ENCODE measurements around the gene CLHC1.

The CLHC1 gene

GRCh38 chr2:55140316-55141219 lies 91.5 kb downstream of the CLHC1 start:
- TF ChIP-seq GABPA (IDR thresholded peaks at IDR 0.05; ENCODE audit: low read depth) (no peak), CTCF (IDR thresholded peaks at IDR 0.05; ENCODE audit: insufficient read depth, low read length) (no peak), SPI1 (IDR thresholded peaks at IDR 0.05; ENCODE audit: borderline replicate concordance, low read depth) (no peak), POLR2AphosphoS5 (IDR thresholded peaks at IDR 0.05; ENCODE audit: low read depth) (no peak), REST (IDR thresholded peaks at IDR 0.05; ENCODE audit: insufficient replicate concordance, low read depth) (no peak)
- no peak overlapping the region for H3K27ac ChIP-seq (replicated peaks)
- H3K4me3 ChIP-seq (replicated peaks; ENCODE audit: insufficient read depth, low read length): no peak overlapping the region
- H3K27me3 ChIP-seq (ENCODE audit: insufficient read depth, poor library complexity, severe bottlenecking): no peaks in the 10 kb centered on the region
- peak in 1 of 2 experiments; percentile 57 for DNase-seq (ENCODE audit: low read depth in 1 of 2, low spot score in 1 of 2)

GRCh38 chr2:55139305-55139704 lies 92.8 kb downstream of the CLHC1 start:
- Histone ChIP-seq H3K27me3 (ENCODE audit: insufficient read depth, poor library complexity, severe bottlenecking) (no peaks in the 10 kb centered on the region), H3K27ac (replicated peaks) (no peak overlapping the region), H3K4me3 (replicated peaks; ENCODE audit: insufficient read depth, low read length) (no peak overlapping the region)
- DNase-seq (ENCODE audit: low read depth in 1 of 2, low spot score in 1 of 2): no peak
- TF ChIP-seq CTCF (IDR thresholded peaks at IDR 0.05; ENCODE audit: insufficient read depth, low read length): no peak
- TF ChIP-seq REST (IDR thresholded peaks at IDR 0.05; ENCODE audit: insufficient replicate concordance, low read depth): no peak
- no peak for TF ChIP-seq SPI1 (IDR thresholded peaks at IDR 0.05; ENCODE audit: borderline replicate concordance, low read depth)

GRCh38 chr2:55138882-55139229 lies 93.2 kb downstream of the CLHC1 start:
- no peak for DNase-seq (ENCODE audit: low read depth in 1 of 2, low spot score in 1 of 2)
- Histone ChIP-seq H3K4me3 (replicated peaks; ENCODE audit: insufficient read depth, low read length) (no peak overlapping the region), H3K27ac (replicated peaks) (no peak overlapping the region), H3K27me3 (ENCODE audit: insufficient read depth, poor library complexity, severe bottlenecking) (no peaks in the 10 kb centered on the region)
- TF ChIP-seq POLR2AphosphoS5 (IDR thresholded peaks at IDR 0.05; ENCODE audit: low read depth) (no peak), REST (IDR thresholded peaks at IDR 0.05; ENCODE audit: insufficient replicate concordance, low read depth) (no peak), GABPA (IDR thresholded peaks at IDR 0.05; ENCODE audit: low read depth) (no peak), CTCF (IDR thresholded peaks at IDR 0.05; ENCODE audit: insufficient read depth, low read length) (no peak), SPI1 (IDR thresholded peaks at IDR 0.05; ENCODE audit: borderline replicate concordance, low read depth) (no peak)

Data from HL-60 (cell line).